ENCODE results near the gene SELENOO.

DNA sequence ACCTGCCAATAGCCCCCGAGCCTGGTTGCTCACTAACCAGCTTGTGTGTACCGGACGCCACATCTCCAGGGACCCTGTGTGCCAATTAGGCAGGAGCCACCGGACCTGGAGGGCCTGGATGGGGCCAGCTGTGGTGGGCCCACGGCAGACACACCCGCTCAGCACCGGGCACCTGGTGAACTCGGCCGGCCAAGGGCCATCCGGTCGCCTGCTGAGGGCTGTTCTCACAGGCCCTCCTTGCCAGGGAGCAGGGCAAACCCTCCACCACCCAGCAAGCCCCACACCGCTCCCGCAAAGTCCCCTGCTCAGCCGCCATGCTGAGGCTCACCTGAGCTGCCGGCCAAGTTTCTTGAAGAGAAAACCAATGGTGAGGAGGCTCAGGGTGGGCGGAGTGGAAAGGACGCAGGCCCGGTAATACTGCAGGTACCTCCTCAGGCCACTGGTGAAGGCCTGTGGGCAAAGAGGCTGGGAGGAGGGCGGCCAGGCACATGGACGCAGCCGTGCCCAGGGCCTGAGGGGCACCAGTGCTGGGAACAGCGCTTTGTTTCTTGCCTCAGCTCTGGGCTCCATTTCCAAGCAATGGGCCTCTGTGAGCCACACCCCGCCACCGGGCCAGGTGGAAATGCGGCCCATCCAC is 26.9 kb downstream of the SELENOO start:
- TF ChIP-seq, protein P1, sequence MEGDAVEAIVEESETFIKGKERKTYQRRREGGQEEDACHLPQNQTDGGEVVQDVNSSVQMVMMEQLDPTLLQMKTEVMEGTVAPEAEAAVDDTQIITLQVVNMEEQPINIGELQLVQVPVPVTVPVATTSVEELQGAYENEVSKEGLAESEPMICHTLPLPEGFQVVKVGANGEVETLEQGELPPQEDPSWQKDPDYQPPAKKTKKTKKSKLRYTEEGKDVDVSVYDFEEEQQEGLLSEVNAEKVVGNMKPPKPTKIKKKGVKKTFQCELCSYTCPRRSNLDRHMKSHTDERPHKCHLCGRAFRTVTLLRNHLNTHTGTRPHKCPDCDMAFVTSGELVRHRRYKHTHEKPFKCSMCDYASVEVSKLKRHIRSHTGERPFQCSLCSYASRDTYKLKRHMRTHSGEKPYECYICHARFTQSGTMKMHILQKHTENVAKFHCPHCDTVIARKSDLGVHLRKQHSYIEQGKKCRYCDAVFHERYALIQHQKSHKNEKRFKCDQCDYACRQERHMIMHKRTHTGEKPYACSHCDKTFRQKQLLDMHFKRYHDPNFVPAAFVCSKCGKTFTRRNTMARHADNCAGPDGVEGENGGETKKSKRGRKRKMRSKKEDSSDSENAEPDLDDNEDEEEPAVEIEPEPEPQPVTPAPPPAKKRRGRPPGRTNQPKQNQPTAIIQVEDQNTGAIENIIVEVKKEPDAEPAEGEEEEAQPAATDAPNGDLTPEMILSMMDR (IDR thresholded peaks at IDR 0.05), result no peak
- TF ChIP-seq ZFX (IDR thresholded peaks at IDR 0.05; ENCODE audit: borderline replicate concordance), result no peak
